ENCODE results near the gene C19orf38.
"Not testable (repeated sequence)": the region's sequence is repeated elsewhere in the genome, so short reads cannot be mapped to it uniquely, and the experiment has no call there.

The C19orf38 gene

GRCh38 chr19:10820173-10820572, 28.0 kb upstream of the C19orf38 start:
- no peak for DNase-seq (ENCODE audit: low read depth)

- no peak for DNase-seq (ENCODE audit: low read depth)
These were observed 24.5 kb upstream of the C19orf38 start for GRCh38 chr19:10823690-10824089.

- DNase-seq (ENCODE audit: low read depth): no peak
These were observed 22.0 kb upstream of the C19orf38 start for GRCh38 chr19:10826231-10826630.

GRCh38 chr19:10826846-10827245, 21.4 kb upstream of the C19orf38 start:
- DNase-seq (ENCODE audit: low read depth): no peak

GRCh38 chr19:10828981-10829821, 19.0 kb upstream of the C19orf38 start:
- DNase-seq (ENCODE audit: low read depth): no peak

GRCh38 chr19:10829967-10830366, 18.2 kb upstream of the C19orf38 start:
- no peak for DNase-seq (ENCODE audit: low read depth)

- DNase-seq (ENCODE audit: low read depth): no peak
These were observed 17.8 kb upstream of the C19orf38 start for GRCh38 chr19:10830370-10830769.

- DNase-seq (ENCODE audit: low read depth): no peak
These were observed 17.1 kb upstream of the C19orf38 start for GRCh38 chr19:10830931-10831779.

GRCh38 chr19:10831987-10832938, 16.0 kb upstream of the C19orf38 start:
- DNase-seq (ENCODE audit: low read depth): no peak

- no peak for DNase-seq (ENCODE audit: low read depth)
These were observed 15.3 kb upstream of the C19orf38 start for GRCh38 chr19:10832939-10833296.

GRCh38 chr19:10835089-10835753, 13.0 kb upstream of the C19orf38 start:
- DNase-seq (ENCODE audit: low read depth): peak; percentile 6

- DNase-seq (ENCODE audit: low read depth): peak; percentile 93
These were observed 12.3 kb upstream of the C19orf38 start, which contains the start of gene TMED1 for GRCh38 chr19:10835754-10836478. Gene TMED1, minus strand, starts transcription at chr19:10836212. Its CDS starts 21 bp downstream, at chr19:10836191.

- DNase-seq (ENCODE audit: low read depth): peak; percentile 61
These were observed 11.5 kb upstream of the C19orf38 start for GRCh38 chr19:10836479-10837330.

GRCh38 chr19:10837649-10838048, 10.6 kb upstream of the C19orf38 start:
- DNase-seq (ENCODE audit: low read depth): not testable (repeated sequence)

- no peak for DNase-seq (ENCODE audit: low read depth)
These were observed 9.8 kb upstream of the C19orf38 start for GRCh38 chr19:10838377-10838776.

- DNase-seq (ENCODE audit: low read depth): no peak
These were observed 8.8 kb upstream of the C19orf38 start for GRCh38 chr19:10839114-10840050.

GRCh38 chr19:10842788-10843187, 5.4 kb upstream of the C19orf38 start:
- DNase-seq (ENCODE audit: low read depth): no peak

- no peak for DNase-seq (ENCODE audit: low read depth)
These were observed 1.6 kb upstream of the C19orf38 start for GRCh38 chr19:10846500-10847202.

All from T follicular helper cell (primary cell).